Endodermal cell (in vitro differentiated cells): ENCODE measurements around the gene TUBE1. TPM values are rescaled to one million over a fixed set of nuclear protein-coding genes. Genes with fewer than 3 reads are reported as not detected.

Source experiments
- DNase-seq: peaks from one replicate; pipeline ENCODE4 v3.0.0-alpha.2; 2017
- H3K27ac ChIP-seq: 2 replicates; pipeline ENCODE4 v1.5.1; 2013; ENCODE audit warnings: mild to moderate bottlenecking, low read depth, low read length, moderate library complexity
- H3K27me3 ChIP-seq: 2 replicates; pipeline ENCODE4 v1.6.1; 2013; ENCODE audit warnings: mild to moderate bottlenecking, low read length, moderate library complexity; ENCODE audit not compliant: insufficient read depth, control insufficient read depth, poor library complexity, severe bottlenecking
- H3K36me3 ChIP-seq: 2 replicates; pipeline ENCODE4 v1.7.0; 2013; ENCODE audit warnings: mild to moderate bottlenecking, low read length, moderate library complexity; ENCODE audit not compliant: control insufficient read depth, insufficient read depth
- H3K4me1 ChIP-seq: one replicate; pipeline ENCODE4 v1.7.0; 2013; ENCODE audit warnings: low read length; ENCODE audit not compliant: control insufficient read depth, insufficient read depth
- H3K4me3 ChIP-seq: 2 replicates; pipeline ENCODE4 v1.5.1; 2013; ENCODE audit warnings: mild to moderate bottlenecking, low read length, moderate library complexity
- H3K9ac ChIP-seq: 2 replicates; pipeline ENCODE4 v1.6.1; 2013; ENCODE audit warnings: mild to moderate bottlenecking, low read length, moderate library complexity; ENCODE audit not compliant: poor library complexity, severe bottlenecking; ENCODE audit errors: extremely low read depth
- H3K9me3 ChIP-seq: 2 replicates; pipeline ENCODE4 v1.6.1; 2013; ENCODE audit warnings: mild to moderate bottlenecking, low read length, moderate library complexity; ENCODE audit not compliant: control insufficient read depth
- H3K27ac Mint-ChIP-seq: 2 replicates; pipeline ENCODE4 v1.8.0; 2020; ENCODE audit warnings: mixed read lengths
- H3K27me3 Mint-ChIP-seq: 2 replicates; pipeline ENCODE4 v1.8.0; 2021; ENCODE audit warnings: mild to moderate bottlenecking, mixed read lengths; ENCODE audit not compliant: insufficient read depth
- H3K36me3 Mint-ChIP-seq: 2 replicates; pipeline ENCODE4 v1.8.0; 2020; ENCODE audit warnings: low read depth, mixed read lengths
- H3K4me1 Mint-ChIP-seq: 2 replicates; pipeline ENCODE4 v1.8.0; 2020; ENCODE audit warnings: mixed read lengths
- H3K4me3 Mint-ChIP-seq: 2 replicates; pipeline ENCODE4 v1.8.0; 2020; ENCODE audit warnings: mild to moderate bottlenecking, moderate library complexity, mixed read lengths
- H3K9me3 Mint-ChIP-seq: 2 replicates; pipeline ENCODE4 v1.8.0; 2020; ENCODE audit warnings: mild to moderate bottlenecking, mixed read lengths
- CTCF ChIP-seq: fragments of 200-600 bp; sonication (generic); conservative IDR thresholded peaks from 2 replicates; pipeline ENCODE4 v1.5.0; 2021; ENCODE audit warnings: antibody characterized with exemption, mild to moderate bottlenecking
- WGBS, 2 experiments: methylation state at CpG; one replicate each; pipeline versions ENCODE4 v1.1.5 to v1.1.7; 2013; ENCODE audit warnings: missing lambda C conversion rate in 2 of 2, mixed read lengths in 1 of 2; ENCODE audit not compliant: insufficient coverage in 1 of 2, insufficient read length in 1 of 2; 5-methylcytosine and 5-hydroxymethylcytosine counted together
- total RNA-seq, 2 donors: library from RNA; stranded (reverse); fragmentation: NEBNext Ultra II Directional in 1 of 2; extraction: Animal tissue kit (Norgen Biotek cat#: 25700) in 1 of 2; gene quantifications; 2 replicates in 1 of 2; 3 replicates in 1 of 2; pipeline ENCODE4 v1.2.1, GENCODE V29; 2021

Gene TUBE1
- total RNA-seq, 2 donors from 2014 or later = 27.7 to 40.2 TPM

DNA sequence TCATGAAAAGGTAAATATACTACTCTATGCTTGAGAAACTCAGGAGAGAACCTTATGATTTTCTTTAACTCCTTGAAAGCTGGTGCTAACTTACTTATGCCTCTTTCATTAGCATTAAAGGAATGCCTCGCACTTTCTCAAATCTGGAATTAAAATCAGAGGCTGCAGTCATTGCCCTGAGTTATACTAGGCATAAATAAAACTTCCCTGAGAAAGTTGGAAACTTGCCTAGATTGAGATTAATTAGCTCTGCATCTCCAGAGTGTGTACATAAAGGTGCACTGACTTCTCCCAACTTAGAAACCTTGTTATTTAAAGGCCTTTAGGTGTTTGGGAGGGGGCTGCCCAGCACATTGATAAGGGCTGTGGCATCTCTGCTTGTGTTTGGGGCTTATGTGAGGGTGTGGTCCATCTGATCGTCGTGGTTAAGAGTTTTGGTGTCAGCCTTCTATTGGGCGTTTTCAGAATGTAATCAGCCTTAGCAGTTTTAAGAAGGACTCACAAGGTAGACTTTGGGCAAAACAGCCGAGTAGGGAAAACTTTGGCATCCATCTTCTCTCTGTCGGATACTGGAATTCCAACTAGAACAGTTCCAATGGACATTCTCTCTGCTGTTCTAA lies 65.5 kb downstream of the TUBE1 start:
- DNase-seq = no peak
- H3K27me3 ChIP-seq = peaks cover 28% of the 10 kb centered on the region
- peaks cover 37% of the 10 kb centered on the region for H3K27me3 Mint-ChIP-seq
- H3K27ac Mint-ChIP-seq = no peak overlapping the region
- no peak overlapping the region for H3K27ac ChIP-seq
- H3K4me3 ChIP-seq = no peak overlapping the region
- WGBS, 2 experiments = 83 to 88% methylated on average over 6 of the region's 6 CpGs
- peaks cover 11% of the 10 kb centered on the region for H3K9me3 ChIP-seq
- no peak overlapping the region for H3K4me3 Mint-ChIP-seq
- no peaks in the 10 kb centered on the region for H3K36me3 ChIP-seq
- TF ChIP-seq CTCF = no peak
- no peaks in the 10 kb centered on the region for H3K36me3 Mint-ChIP-seq
- no peaks in the 10 kb centered on the region for H3K4me1 ChIP-seq
- H3K4me1 Mint-ChIP-seq = peaks cover 1% of the 10 kb centered on the region
- no peak overlapping the region for H3K9ac ChIP-seq
- H3K9me3 Mint-ChIP-seq = peaks cover 12% of the 10 kb centered on the region

Other genes with a start within 250 kb of the TUBE1 start
- 10 to 100 TPM; 70.0 to 96.4 TPM for gene FYN, start 214.0 kb downstream of the TUBE1 start, total RNA-seq
- not detected for gene CCN6, start 33.4 kb downstream of the TUBE1 start, total RNA-seq
- gene FAM229B, start 109 bp upstream of the TUBE1 start, total RNA-seq = 10 to 100 TPM; 21.0 to 24.3 TPM
- 1 to 10 TPM in 1 of 2 donors, under 1 TPM in 1; 0.24 to 3.7 TPM for gene LAMA4, start 167.1 kb upstream of the TUBE1 start, total RNA-seq